Endodermal cell (in vitro differentiated cells): ENCODE data around the gene MT1H. TPM values are rescaled to one million over a fixed set of nuclear protein-coding genes. Genes with fewer than 3 reads are reported as not detected.

Source experiments
- DNase-seq: peaks from one replicate; pipeline ENCODE4 v3.0.0-alpha.2; 2017
- H3K27ac ChIP-seq: 2 replicates; pipeline ENCODE4 v1.5.1; 2013; ENCODE audit warnings: mild to moderate bottlenecking, low read depth, low read length, moderate library complexity
- H3K27me3 ChIP-seq: 2 replicates; pipeline ENCODE4 v1.6.1; 2013; ENCODE audit warnings: mild to moderate bottlenecking, low read length, moderate library complexity; ENCODE audit not compliant: insufficient read depth, control insufficient read depth, poor library complexity, severe bottlenecking
- H3K36me3 ChIP-seq: 2 replicates; pipeline ENCODE4 v1.7.0; 2013; ENCODE audit warnings: mild to moderate bottlenecking, low read length, moderate library complexity; ENCODE audit not compliant: control insufficient read depth, insufficient read depth
- H3K4me1 ChIP-seq: one replicate; pipeline ENCODE4 v1.7.0; 2013; ENCODE audit warnings: low read length; ENCODE audit not compliant: control insufficient read depth, insufficient read depth
- H3K4me3 ChIP-seq: 2 replicates; pipeline ENCODE4 v1.5.1; 2013; ENCODE audit warnings: mild to moderate bottlenecking, low read length, moderate library complexity
- H3K9ac ChIP-seq: 2 replicates; pipeline ENCODE4 v1.6.1; 2013; ENCODE audit warnings: mild to moderate bottlenecking, low read length, moderate library complexity; ENCODE audit not compliant: poor library complexity, severe bottlenecking; ENCODE audit errors: extremely low read depth
- H3K9me3 ChIP-seq: 2 replicates; pipeline ENCODE4 v1.6.1; 2013; ENCODE audit warnings: mild to moderate bottlenecking, low read length, moderate library complexity; ENCODE audit not compliant: control insufficient read depth
- H3K27ac Mint-ChIP-seq: 2 replicates; pipeline ENCODE4 v1.8.0; 2020; ENCODE audit warnings: mixed read lengths
- H3K27me3 Mint-ChIP-seq: 2 replicates; pipeline ENCODE4 v1.8.0; 2021; ENCODE audit warnings: mild to moderate bottlenecking, mixed read lengths; ENCODE audit not compliant: insufficient read depth
- H3K36me3 Mint-ChIP-seq: 2 replicates; pipeline ENCODE4 v1.8.0; 2020; ENCODE audit warnings: low read depth, mixed read lengths
- H3K4me1 Mint-ChIP-seq: 2 replicates; pipeline ENCODE4 v1.8.0; 2020; ENCODE audit warnings: mixed read lengths
- H3K4me3 Mint-ChIP-seq: 2 replicates; pipeline ENCODE4 v1.8.0; 2020; ENCODE audit warnings: mild to moderate bottlenecking, moderate library complexity, mixed read lengths
- H3K9me3 Mint-ChIP-seq: 2 replicates; pipeline ENCODE4 v1.8.0; 2020; ENCODE audit warnings: mild to moderate bottlenecking, mixed read lengths
- CTCF ChIP-seq: fragments of 200-600 bp; sonication (generic); conservative IDR thresholded peaks from 2 replicates; pipeline ENCODE4 v1.5.0; 2021; ENCODE audit warnings: antibody characterized with exemption, mild to moderate bottlenecking
- WGBS, 2 experiments: methylation state at CpG; one replicate each; pipeline versions ENCODE4 v1.1.5 to v1.1.7; 2013; ENCODE audit warnings: missing lambda C conversion rate in 2 of 2, mixed read lengths in 1 of 2; ENCODE audit not compliant: insufficient coverage in 1 of 2, insufficient read length in 1 of 2; 5-methylcytosine and 5-hydroxymethylcytosine counted together
- total RNA-seq, 2 donors: library from RNA; stranded (reverse); fragmentation: NEBNext Ultra II Directional in 1 of 2; extraction: Animal tissue kit (Norgen Biotek cat#: 25700) in 1 of 2; gene quantifications; 2 replicates in 1 of 2; 3 replicates in 1 of 2; pipeline ENCODE4 v1.2.1, GENCODE V29; 2021

MT1H gene
- total RNA-seq, 2 donors from 2014 or later, result 1.6 TPM; not detected in 1

GRCh38 chr16:56649271-56649670, 20.3 kb upstream of the MT1H start:
- WGBS, 2 experiments, result 96 to 100% methylated on average over 2 of the region's 2 CpGs
- peaks cover 96% of the 10 kb centered on the region for H3K27me3 Mint-ChIP-seq
- no peaks in the 10 kb centered on the region for H3K4me1 Mint-ChIP-seq
- H3K27ac Mint-ChIP-seq, result no peak overlapping the region
- H3K4me3 ChIP-seq, result no peak overlapping the region
- no peaks in the 10 kb centered on the region for H3K9me3 Mint-ChIP-seq
- no peak overlapping the region for H3K27ac ChIP-seq
- H3K27me3 ChIP-seq, result peaks cover 98% of the 10 kb centered on the region
- no peak for DNase-seq
- no peaks in the 10 kb centered on the region for H3K4me1 ChIP-seq
- H3K9me3 ChIP-seq, result no peaks in the 10 kb centered on the region
- no peaks in the 10 kb centered on the region for H3K36me3 Mint-ChIP-seq
- no peak for TF ChIP-seq CTCF
- H3K4me3 Mint-ChIP-seq, result no peak overlapping the region
- H3K9ac ChIP-seq, result no peak overlapping the region
- no peaks in the 10 kb centered on the region for H3K36me3 ChIP-seq

- no peak for TF ChIP-seq CTCF
- Histone ChIP-seq H3K9ac (no peak overlapping the region), H3K4me1 (no peaks in the 10 kb centered on the region), H3K9me3 (no peaks in the 10 kb centered on the region), H3K36me3 (no peaks in the 10 kb centered on the region), H3K4me3 (no peak overlapping the region), H3K27me3 (peaks cover 94% of the 10 kb centered on the region), H3K27ac (no peak overlapping the region)
- Mint-ChIP-seq H3K4me3 (no peak overlapping the region), H3K27me3 (peaks cover 92% of the 10 kb centered on the region), H3K9me3 (no peaks in the 10 kb centered on the region), H3K27ac (no peak overlapping the region), H3K36me3 (no peaks in the 10 kb centered on the region), H3K4me1 (no peaks in the 10 kb centered on the region)
- no peak for DNase-seq
- WGBS, 2 experiments, result 86 to 95% methylated on average over 1 to 3 of the region's 3 CpGs
Observed at GRCh38 chr16:56649820-56650219, 19.8 kb upstream of the MT1H start.

- Histone ChIP-seq H3K36me3 (no peaks in the 10 kb centered on the region), H3K4me3 (no peak within 1 kb of the TSS), H3K27me3 (peaks cover 89% of the 10 kb centered on the region), H3K9me3 (no peaks in the 10 kb centered on the region), H3K4me1 (no peaks in the 10 kb centered on the region), H3K27ac (no peak within 1 kb of the TSS), H3K9ac (no peak within 1 kb of the TSS)
- Mint-ChIP-seq H3K9me3 (no peaks in the 10 kb centered on the region), H3K36me3 (no peaks in the 10 kb centered on the region), H3K4me1 (no peaks in the 10 kb centered on the region), H3K27ac (no peak within 1 kb of the TSS), H3K4me3 (no peak within 1 kb of the TSS), H3K27me3 (peaks cover 85% of the 10 kb centered on the region)
- no peak for TF ChIP-seq CTCF
- no peak for DNase-seq
- 82 to 94% methylated on average over 3 to 7 of the region's 7 CpGs for WGBS, 2 experiments
Observed at GRCh38 chr16:56651586-56651985, 18.0 kb upstream of the MT1H start, which contains the start of gene MT1B. Gene MT1B (plus strand): TSS chr16:56651886. CDS start chr16:56651954, 68 bp downstream.
